ENCODE data around the gene FEZF2. TPM values are rescaled to one million over a fixed set of nuclear protein-coding genes. Genes with fewer than 3 reads are reported as not detected.

The FEZF2 gene
- total RNA-seq, 1 donor: not detected

DNA sequence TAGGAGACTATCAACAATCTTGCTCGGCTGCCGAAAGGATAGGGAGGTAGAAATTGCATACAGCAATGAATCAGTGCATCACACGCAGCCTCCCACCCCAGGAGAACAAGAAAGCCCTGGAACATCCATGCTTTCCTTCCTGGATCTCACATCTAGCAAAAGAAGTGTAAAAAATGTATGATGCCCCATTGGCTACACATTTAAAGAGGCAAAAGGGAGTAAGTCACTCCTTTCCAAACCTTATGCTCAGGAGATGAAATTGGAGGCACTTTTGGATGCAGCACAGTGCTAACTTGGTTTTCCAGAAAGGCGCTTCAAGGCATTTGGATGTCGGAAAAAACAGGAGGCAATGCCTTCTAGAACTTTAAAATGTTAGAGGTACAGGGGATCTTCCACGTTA lies 32.2 kb upstream of the FEZF2 start:
- TF ChIP-seq, protein P1, sequence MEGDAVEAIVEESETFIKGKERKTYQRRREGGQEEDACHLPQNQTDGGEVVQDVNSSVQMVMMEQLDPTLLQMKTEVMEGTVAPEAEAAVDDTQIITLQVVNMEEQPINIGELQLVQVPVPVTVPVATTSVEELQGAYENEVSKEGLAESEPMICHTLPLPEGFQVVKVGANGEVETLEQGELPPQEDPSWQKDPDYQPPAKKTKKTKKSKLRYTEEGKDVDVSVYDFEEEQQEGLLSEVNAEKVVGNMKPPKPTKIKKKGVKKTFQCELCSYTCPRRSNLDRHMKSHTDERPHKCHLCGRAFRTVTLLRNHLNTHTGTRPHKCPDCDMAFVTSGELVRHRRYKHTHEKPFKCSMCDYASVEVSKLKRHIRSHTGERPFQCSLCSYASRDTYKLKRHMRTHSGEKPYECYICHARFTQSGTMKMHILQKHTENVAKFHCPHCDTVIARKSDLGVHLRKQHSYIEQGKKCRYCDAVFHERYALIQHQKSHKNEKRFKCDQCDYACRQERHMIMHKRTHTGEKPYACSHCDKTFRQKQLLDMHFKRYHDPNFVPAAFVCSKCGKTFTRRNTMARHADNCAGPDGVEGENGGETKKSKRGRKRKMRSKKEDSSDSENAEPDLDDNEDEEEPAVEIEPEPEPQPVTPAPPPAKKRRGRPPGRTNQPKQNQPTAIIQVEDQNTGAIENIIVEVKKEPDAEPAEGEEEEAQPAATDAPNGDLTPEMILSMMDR (IDR thresholded peaks at IDR 0.05; ENCODE audit: insufficient read depth, low read length): no peak
- no peak overlapping the region for H3K4me3 ChIP-seq (ENCODE audit: low read depth, low read length)
- DNase-seq (ENCODE audit: low read depth): no peak

DNA sequence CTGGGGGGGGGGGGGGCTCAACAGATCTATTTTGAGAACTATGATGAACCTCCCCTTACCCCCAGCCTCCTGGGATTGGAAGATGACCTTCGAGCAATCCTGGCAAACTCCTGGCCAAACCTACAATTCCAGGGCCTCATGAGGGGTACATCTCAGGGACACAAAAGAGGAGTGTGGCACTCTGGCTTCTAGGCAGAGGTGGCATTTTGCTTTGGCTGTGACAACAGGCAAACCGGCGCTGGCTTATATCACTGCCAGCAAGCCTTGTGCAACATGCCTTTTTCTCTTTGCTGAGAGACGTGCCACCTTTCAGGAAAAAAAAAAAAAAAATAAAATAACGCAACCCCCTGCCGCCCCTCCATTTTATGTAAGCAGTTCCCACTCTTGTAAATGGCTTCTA lies 31.8 kb upstream of the FEZF2 start:
- TF ChIP-seq, protein P1 (IDR thresholded peaks at IDR 0.05; ENCODE audit: insufficient read depth, low read length): no peak
- no peak overlapping the region for H3K4me3 ChIP-seq (ENCODE audit: low read depth, low read length)
- DNase-seq (ENCODE audit: low read depth): no peak

DNA sequence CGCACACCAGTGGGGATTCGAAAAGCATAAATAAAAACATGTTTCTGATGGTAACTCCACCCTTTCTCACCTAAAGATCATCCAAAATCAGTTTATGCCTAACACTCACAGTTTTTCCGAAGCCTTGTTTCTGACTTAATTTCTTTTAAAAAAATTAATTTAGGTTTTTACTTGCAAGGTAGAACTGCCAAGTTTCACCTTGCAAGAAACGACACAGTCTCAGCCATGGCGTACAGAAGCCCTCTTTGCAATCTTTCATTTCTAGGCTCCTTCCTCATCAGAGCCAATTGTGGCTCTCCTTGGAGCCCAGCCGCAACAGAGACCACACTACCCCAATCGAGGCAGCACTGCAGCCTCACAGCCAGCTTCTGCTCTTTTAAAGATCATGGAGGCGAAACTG lies 31.0 kb upstream of the FEZF2 start:
- TF ChIP-seq, protein P1 (IDR thresholded peaks at IDR 0.05; ENCODE audit: insufficient read depth, low read length): no peak
- DNase-seq (ENCODE audit: low read depth): no peak

DNA sequence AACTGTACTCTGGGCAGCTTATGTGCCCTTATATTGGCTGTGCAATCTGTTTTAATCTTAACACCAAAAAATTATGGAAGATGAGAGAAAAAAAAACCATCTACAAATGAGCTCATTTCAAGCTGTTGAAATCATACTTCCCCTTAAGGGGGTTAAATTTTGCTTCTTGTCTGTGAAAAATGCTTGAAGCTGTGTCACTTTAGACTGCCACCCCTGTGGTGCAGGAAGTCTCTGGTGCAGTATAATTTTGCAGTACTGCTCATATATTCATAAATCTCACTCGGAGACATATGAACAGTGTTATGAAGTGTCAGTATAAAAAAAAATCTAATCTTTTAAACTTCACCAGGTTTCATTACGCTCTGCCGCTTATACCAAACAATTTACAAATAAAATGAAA lies 30.4 kb upstream of the FEZF2 start:
- TF ChIP-seq, protein P1 (IDR thresholded peaks at IDR 0.05; ENCODE audit: insufficient read depth, low read length): no peak
- no peak overlapping the region for H3K4me3 ChIP-seq (ENCODE audit: low read depth, low read length)
- DNase-seq (ENCODE audit: low read depth): no peak

More for the DNA sequence above, 31.0 kb upstream of the FEZF2 start:
- H3K4me3 ChIP-seq (ENCODE audit: low read depth, low read length): no peak overlapping the region

DNA sequence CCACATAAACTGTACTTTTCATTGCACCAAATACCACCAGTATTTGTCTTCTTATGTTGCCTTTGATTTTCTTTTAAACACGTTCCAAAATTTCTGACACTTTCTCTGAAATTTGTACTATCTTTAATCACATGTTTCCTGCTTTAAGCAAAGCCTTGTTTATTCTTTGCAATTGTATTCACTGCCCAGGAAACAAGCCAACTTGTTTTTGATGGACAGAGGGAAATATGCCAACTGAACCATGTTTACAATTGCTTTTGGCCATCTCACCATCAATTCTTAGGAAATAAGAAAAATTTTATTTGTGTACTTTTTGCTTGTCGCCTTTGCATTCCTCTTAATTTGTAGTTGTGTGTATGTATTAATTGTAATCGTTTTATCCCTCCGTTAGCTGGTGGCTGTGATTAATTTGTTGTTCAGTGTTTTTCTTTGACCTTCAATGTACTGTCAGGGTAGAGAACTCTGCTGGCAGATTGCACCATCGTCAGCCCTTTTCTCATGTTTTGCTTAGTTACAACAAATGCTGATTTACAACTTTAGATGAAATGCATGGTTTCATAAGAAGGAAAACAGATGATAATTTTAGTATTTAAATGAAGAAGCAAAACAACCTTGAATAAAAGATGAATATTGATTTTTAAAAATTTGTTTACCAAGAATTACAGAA lies 19.4 kb upstream of the FEZF2 start:
- H3K4me3 ChIP-seq (ENCODE audit: low read depth, low read length): no peak overlapping the region
- no peak for DNase-seq (ENCODE audit: low read depth)
- TF ChIP-seq, protein P1 (IDR thresholded peaks at IDR 0.05; ENCODE audit: insufficient read depth, low read length): no peak

DNA sequence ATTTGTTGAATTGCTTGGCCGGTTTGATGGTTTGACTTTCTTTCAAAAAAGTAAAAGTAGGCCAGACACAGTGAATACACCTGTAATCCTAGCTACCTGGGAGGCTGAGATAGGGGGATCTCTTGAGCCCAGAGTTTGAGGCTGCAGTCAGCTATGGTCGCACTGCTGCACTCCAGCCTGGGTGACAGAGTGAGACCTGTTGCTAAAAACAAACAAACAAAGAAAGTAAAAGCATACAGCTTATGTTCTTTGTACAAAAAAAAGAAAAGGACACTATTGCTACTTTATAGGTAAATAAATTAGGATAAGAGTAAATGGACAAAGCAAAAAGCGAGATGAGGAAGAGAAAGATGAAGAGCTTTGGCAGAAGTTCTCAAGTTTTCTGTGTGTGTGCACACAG lies 13.9 kb upstream of the FEZF2 start:
- DNase-seq (ENCODE audit: low read depth): no peak
- TF ChIP-seq, protein P1 (IDR thresholded peaks at IDR 0.05; ENCODE audit: insufficient read depth, low read length): no peak
- H3K4me3 ChIP-seq (ENCODE audit: low read depth, low read length): no peak overlapping the region

DNA sequence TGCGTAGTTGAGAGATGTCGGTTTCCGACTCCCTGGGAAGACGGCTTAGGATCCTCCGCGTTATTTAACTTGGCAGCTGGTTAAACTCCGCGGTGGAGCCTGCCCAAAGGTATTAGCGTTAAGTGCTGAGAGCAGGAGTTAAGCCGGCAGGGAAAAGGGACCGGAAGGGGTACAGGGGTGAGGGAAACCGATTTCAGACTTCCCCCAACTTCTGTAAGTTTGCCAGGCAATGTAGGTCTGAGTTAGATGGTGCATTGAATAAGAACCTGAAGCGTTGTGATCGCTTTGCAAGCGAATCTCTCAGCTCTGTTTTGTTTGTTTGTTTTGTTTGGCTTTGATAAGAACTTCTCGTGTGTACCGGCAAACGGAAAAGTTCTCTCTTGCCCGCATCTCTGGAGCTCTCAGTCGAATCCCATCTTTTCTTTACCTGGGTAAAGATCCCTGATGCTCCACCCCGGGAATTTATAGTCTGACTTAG lies 6.0 kb upstream of the FEZF2 start:
- TF ChIP-seq, protein P1 (IDR thresholded peaks at IDR 0.05; ENCODE audit: insufficient read depth, low read length): no peak

More for the DNA sequence above, 6.0 kb upstream of the FEZF2 start:
- no peak overlapping the region for H3K4me3 ChIP-seq (ENCODE audit: low read depth, low read length)
- no peak for DNase-seq (ENCODE audit: low read depth)
